ENCODE data around the gene ITPR2.

Gene ITPR2

GRCh38 chr12:26359576-26359975 lies 473.4 kb downstream of the ITPR2 start:
- Histone ChIP-seq H3K9me3 (ENCODE audit: control insufficient read depth in 5 of 5, low read length in 5 of 5) (no peaks in the 10 kb centered on the region), H3K9ac (ENCODE audit: low read length in 5 of 5) (no peak overlapping the region), H3K27me3 (ENCODE audit: control insufficient read depth in 5 of 5, insufficient read depth in 4 of 5, low read length in 5 of 5) (no peaks in the 10 kb centered on the region), H3K4me1 (ENCODE audit: control insufficient read depth in 5 of 5, insufficient read depth in 5 of 5, low read length in 5 of 5) (no peaks in the 10 kb centered on the region), H3K4me3 (ENCODE audit: low read depth in 1 of 5, low read length in 5 of 5) (no peak overlapping the region), H3K27ac (ENCODE audit: low read depth, low read length) (no peak overlapping the region), H3K36me3 (ENCODE audit: control insufficient read depth in 5 of 5, insufficient read depth in 5 of 5, low read length in 5 of 5) (no peaks in the 10 kb centered on the region)

DNA sequence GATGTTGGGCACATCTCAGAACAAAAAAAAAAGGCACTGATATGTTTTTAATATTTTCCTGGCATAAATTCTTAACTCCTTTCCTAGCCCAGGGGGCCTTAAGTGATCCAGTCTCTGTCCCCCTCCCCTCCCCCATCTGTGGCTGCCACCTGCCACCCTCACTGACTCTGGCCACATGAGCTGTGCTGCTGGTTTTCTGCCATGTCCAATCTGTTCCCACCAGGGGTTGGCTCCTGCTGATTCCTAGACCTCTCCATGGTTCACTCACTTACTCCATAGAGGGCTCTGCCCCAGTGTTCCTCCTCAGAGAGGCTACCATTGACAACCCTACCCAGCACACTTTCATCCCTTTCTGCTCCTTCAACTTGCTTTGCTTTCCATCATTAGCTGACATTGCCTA lies 474.3 kb downstream of the ITPR2 start:
- no peak overlapping the region for H3K27ac ChIP-seq (ENCODE audit: low read depth, low read length)
- H3K36me3 ChIP-seq (ENCODE audit: control insufficient read depth in 5 of 5, insufficient read depth in 5 of 5, low read length in 5 of 5): no peaks in the 10 kb centered on the region
- no peak overlapping the region for H3K4me3 ChIP-seq (ENCODE audit: low read depth in 1 of 5, low read length in 5 of 5)
- H3K27me3 ChIP-seq (ENCODE audit: control insufficient read depth in 5 of 5, insufficient read depth in 4 of 5, low read length in 5 of 5): no peaks in the 10 kb centered on the region
- H3K9ac ChIP-seq (ENCODE audit: low read length in 5 of 5): no peak overlapping the region
- no peaks in the 10 kb centered on the region for H3K4me1 ChIP-seq (ENCODE audit: control insufficient read depth in 5 of 5, insufficient read depth in 5 of 5, low read length in 5 of 5)
- H3K9me3 ChIP-seq (ENCODE audit: control insufficient read depth in 5 of 5, low read length in 5 of 5): no peaks in the 10 kb centered on the region

GRCh38 chr12:26347300-26347699 lies 485.7 kb downstream of the ITPR2 start:
- H3K27ac ChIP-seq (ENCODE audit: low read depth, low read length): no peak overlapping the region
- no peak overlapping the region for H3K9ac ChIP-seq (ENCODE audit: low read length in 5 of 5)
- no peaks in the 10 kb centered on the region for H3K27me3 ChIP-seq (ENCODE audit: control insufficient read depth in 5 of 5, insufficient read depth in 4 of 5, low read length in 5 of 5)
- no peaks in the 10 kb centered on the region for H3K4me1 ChIP-seq (ENCODE audit: control insufficient read depth in 5 of 5, insufficient read depth in 5 of 5, low read length in 5 of 5)
- H3K9me3 ChIP-seq (ENCODE audit: control insufficient read depth in 5 of 5, low read length in 5 of 5): no peaks in the 10 kb centered on the region
- no peak overlapping the region for H3K4me3 ChIP-seq (ENCODE audit: low read depth in 1 of 5, low read length in 5 of 5)
- peaks cover 0 to 4% (median 0%) of the 10 kb centered on the region in 5 donors for H3K36me3 ChIP-seq (ENCODE audit: control insufficient read depth in 5 of 5, insufficient read depth in 5 of 5, low read length in 5 of 5)

- Histone ChIP-seq H3K27me3 (ENCODE audit: control insufficient read depth in 5 of 5, insufficient read depth in 4 of 5, low read length in 5 of 5) (no peaks in the 10 kb centered on the region), H3K36me3 (ENCODE audit: control insufficient read depth in 5 of 5, insufficient read depth in 5 of 5, low read length in 5 of 5) (no peaks in the 10 kb centered on the region), H3K4me3 (ENCODE audit: low read depth in 1 of 5, low read length in 5 of 5) (no peak overlapping the region), H3K9me3 (ENCODE audit: control insufficient read depth in 5 of 5, low read length in 5 of 5) (no peaks in the 10 kb centered on the region), H3K9ac (ENCODE audit: low read length in 5 of 5) (no peak overlapping the region), H3K4me1 (ENCODE audit: control insufficient read depth in 5 of 5, insufficient read depth in 5 of 5, low read length in 5 of 5) (peaks cover 0 to 3% (median 0%) of the 10 kb centered on the region in 5 donors), H3K27ac (ENCODE audit: low read depth, low read length) (no peak overlapping the region)
Measured at GRCh38 chr12:26346736-26347135, 486.3 kb downstream of the ITPR2 start.

DNA sequence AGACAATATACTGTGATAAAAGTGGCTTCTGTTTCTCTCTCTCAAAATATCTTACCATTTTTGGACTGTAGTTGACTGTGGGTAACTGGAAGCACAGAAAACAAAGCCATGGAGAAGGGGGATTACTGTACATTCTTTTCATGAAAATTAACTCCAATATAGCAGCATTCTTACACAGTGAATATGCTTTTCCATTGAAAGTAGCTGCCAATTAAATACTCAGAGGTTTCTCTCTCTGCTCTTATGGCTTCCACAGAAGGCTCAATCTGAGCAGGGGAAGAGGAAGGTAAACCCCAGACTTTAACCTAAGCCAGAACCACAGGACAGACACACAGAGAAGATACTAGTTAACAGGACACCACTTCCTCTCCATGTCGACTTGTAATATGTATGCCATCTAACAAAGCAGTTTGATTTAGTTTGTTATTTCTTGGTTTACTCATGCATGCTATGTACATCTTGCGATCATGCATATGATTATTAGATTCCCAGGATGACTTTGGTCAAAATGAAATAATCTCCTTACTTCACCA lies 487.5 kb downstream of the ITPR2 start:
- Histone ChIP-seq H3K9ac (ENCODE audit: low read length in 5 of 5) (no peak overlapping the region), H3K36me3 (ENCODE audit: control insufficient read depth in 5 of 5, insufficient read depth in 5 of 5, low read length in 5 of 5) (no peaks in the 10 kb centered on the region), H3K27ac (ENCODE audit: low read depth, low read length) (no peak overlapping the region), H3K4me1 (ENCODE audit: control insufficient read depth in 5 of 5, insufficient read depth in 5 of 5, low read length in 5 of 5) (peaks cover 0 to 6% (median 0%) of the 10 kb centered on the region in 5 donors), H3K27me3 (ENCODE audit: control insufficient read depth in 5 of 5, insufficient read depth in 4 of 5, low read length in 5 of 5) (no peaks in the 10 kb centered on the region), H3K9me3 (ENCODE audit: control insufficient read depth in 5 of 5, low read length in 5 of 5) (no peaks in the 10 kb centered on the region), H3K4me3 (ENCODE audit: low read depth in 1 of 5, low read length in 5 of 5) (no peak overlapping the region)

DNA sequence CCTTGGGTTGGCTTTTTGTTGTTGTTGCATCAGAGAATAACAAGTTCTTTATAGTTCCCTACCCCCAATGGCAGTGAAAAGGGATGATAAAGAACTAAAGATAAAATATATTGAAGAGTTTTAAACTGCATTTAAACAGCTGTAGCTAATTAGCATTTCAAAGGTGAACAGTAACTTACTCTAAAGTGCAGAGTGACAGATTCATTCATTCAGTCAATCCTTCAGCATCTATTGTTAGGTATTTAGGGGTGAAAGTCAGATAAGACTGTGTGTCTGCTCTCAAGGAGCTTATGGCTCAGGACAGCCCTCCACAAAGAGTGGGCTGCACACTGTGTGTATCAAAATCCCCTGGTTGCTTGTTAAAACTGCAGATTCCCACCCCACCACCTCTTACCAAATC lies 491.5 kb downstream of the ITPR2 start:
- no peaks in the 10 kb centered on the region for H3K27me3 ChIP-seq (ENCODE audit: control insufficient read depth in 5 of 5, insufficient read depth in 4 of 5, low read length in 5 of 5)
- peaks cover 0 to 10% (median 0%) of the 10 kb centered on the region in 5 donors for H3K4me1 ChIP-seq (ENCODE audit: control insufficient read depth in 5 of 5, insufficient read depth in 5 of 5, low read length in 5 of 5)
- no peak overlapping the region for H3K9ac ChIP-seq (ENCODE audit: low read length in 5 of 5)
- no peak overlapping the region for H3K4me3 ChIP-seq (ENCODE audit: low read depth in 1 of 5, low read length in 5 of 5)
- H3K36me3 ChIP-seq (ENCODE audit: control insufficient read depth in 5 of 5, insufficient read depth in 5 of 5, low read length in 5 of 5): peaks cover 5 to 19% (median 14%) of the 10 kb centered on the region in 5 donors
- no peaks in the 10 kb centered on the region for H3K9me3 ChIP-seq (ENCODE audit: control insufficient read depth in 5 of 5, low read length in 5 of 5)
- no peak overlapping the region for H3K27ac ChIP-seq (ENCODE audit: low read depth, low read length)

- Histone ChIP-seq H3K27me3 (ENCODE audit: control insufficient read depth in 5 of 5, insufficient read depth in 4 of 5, low read length in 5 of 5) (no peaks in the 10 kb centered on the region), H3K9ac (ENCODE audit: low read length in 5 of 5) (no peak overlapping the region), H3K4me3 (ENCODE audit: low read depth in 1 of 5, low read length in 5 of 5) (no peak overlapping the region), H3K27ac (ENCODE audit: low read depth, low read length) (no peak overlapping the region), H3K4me1 (ENCODE audit: control insufficient read depth in 5 of 5, insufficient read depth in 5 of 5, low read length in 5 of 5) (peaks cover 0 to 10% (median 0%) of the 10 kb centered on the region in 5 donors), H3K9me3 (ENCODE audit: control insufficient read depth in 5 of 5, low read length in 5 of 5) (no peaks in the 10 kb centered on the region), H3K36me3 (ENCODE audit: control insufficient read depth in 5 of 5, insufficient read depth in 5 of 5, low read length in 5 of 5) (peaks cover 5 to 19% (median 15%) of the 10 kb centered on the region in 5 donors)
Measured at GRCh38 chr12:26340649-26341048, 492.3 kb downstream of the ITPR2 start.

- peaks cover 0 to 10% (median 0%) of the 10 kb centered on the region in 5 donors for H3K4me1 ChIP-seq (ENCODE audit: control insufficient read depth in 5 of 5, insufficient read depth in 5 of 5, low read length in 5 of 5)
- H3K9me3 ChIP-seq (ENCODE audit: control insufficient read depth in 5 of 5, low read length in 5 of 5): no peaks in the 10 kb centered on the region
- no peak overlapping the region for H3K9ac ChIP-seq (ENCODE audit: low read length in 5 of 5)
- no peaks in the 10 kb centered on the region for H3K27me3 ChIP-seq (ENCODE audit: control insufficient read depth in 5 of 5, insufficient read depth in 4 of 5, low read length in 5 of 5)
- H3K4me3 ChIP-seq (ENCODE audit: low read depth in 1 of 5, low read length in 5 of 5): no peak overlapping the region
- H3K27ac ChIP-seq (ENCODE audit: low read depth, low read length): no peak overlapping the region
- H3K36me3 ChIP-seq (ENCODE audit: control insufficient read depth in 5 of 5, insufficient read depth in 5 of 5, low read length in 5 of 5): peaks cover 5 to 19% (median 16%) of the 10 kb centered on the region in 5 donors
Measured at GRCh38 chr12:26339976-26340375, 493.0 kb downstream of the ITPR2 start.

- Histone ChIP-seq H3K4me3 (ENCODE audit: low read depth in 1 of 5, low read length in 5 of 5) (no peak overlapping the region), H3K27ac (ENCODE audit: low read depth, low read length) (no peak overlapping the region)
Measured at GRCh38 chr12:26338586-26339572, 494.1 kb downstream of the ITPR2 start.

GRCh38 chr12:26335651-26336050 lies 497.3 kb downstream of the ITPR2 start:
- Histone ChIP-seq H3K4me3 (ENCODE audit: low read depth in 1 of 5, low read length in 5 of 5) (no peak overlapping the region), H3K4me1 (ENCODE audit: control insufficient read depth in 5 of 5, insufficient read depth in 5 of 5, low read length in 5 of 5) (peaks cover 0 to 6% (median 4%) of the 10 kb centered on the region in 5 donors), H3K9me3 (ENCODE audit: control insufficient read depth in 5 of 5, low read length in 5 of 5) (peaks cover 0 to 6% (median 0%) of the 10 kb centered on the region in 5 donors), H3K27ac (ENCODE audit: low read depth, low read length) (no peak overlapping the region), H3K27me3 (ENCODE audit: control insufficient read depth in 5 of 5, insufficient read depth in 4 of 5, low read length in 5 of 5) (no peaks in the 10 kb centered on the region), H3K9ac (ENCODE audit: low read length in 5 of 5) (no peak overlapping the region), H3K36me3 (ENCODE audit: control insufficient read depth in 5 of 5, insufficient read depth in 5 of 5, low read length in 5 of 5) (peaks cover 5 to 19% (median 16%) of the 10 kb centered on the region in 5 donors)

More at GRCh38 chr12:26338586-26339572, 494.1 kb downstream of the ITPR2 start:
- H3K9me3 ChIP-seq (ENCODE audit: control insufficient read depth in 5 of 5, low read length in 5 of 5): peaks cover 0 to 3% (median 0%) of the 10 kb centered on the region in 5 donors
- H3K4me1 ChIP-seq (ENCODE audit: control insufficient read depth in 5 of 5, insufficient read depth in 5 of 5, low read length in 5 of 5): peaks cover 0 to 10% (median 4%) of the 10 kb centered on the region in 5 donors
- no peak overlapping the region for H3K9ac ChIP-seq (ENCODE audit: low read length in 5 of 5)
- H3K36me3 ChIP-seq (ENCODE audit: control insufficient read depth in 5 of 5, insufficient read depth in 5 of 5, low read length in 5 of 5): peaks cover 5 to 19% (median 16%) of the 10 kb centered on the region in 5 donors
- H3K27me3 ChIP-seq (ENCODE audit: control insufficient read depth in 5 of 5, insufficient read depth in 4 of 5, low read length in 5 of 5): no peaks in the 10 kb centered on the region

All from subcutaneous abdominal adipose tissue (tissue), 5 donors.